ENCODE measurements around the gene RILPL1.
A peak's percentile ranks its signal among the peaks of the same experiment; 100 is the strongest.
"Not testable (repeated sequence)": the region's sequence is repeated elsewhere in the genome, so short reads cannot be mapped to it uniquely, and the experiment has no call there.

The RILPL1 gene

GRCh38 chr12:123465084-123465483 lies 68.4 kb downstream of the RILPL1 start:
- DNase-seq: no peak

GRCh38 chr12:123463174-123463573 lies 70.3 kb downstream of the RILPL1 start:
- not testable (repeated sequence) for DNase-seq

GRCh38 chr12:123457980-123458779 lies 75.3 kb downstream of the RILPL1 start, which contains the start of gene SNRNP35:
Gene SNRNP35, plus strand, starts transcription at chr12:123458139. Its CDS starts 7,402 bp downstream, at chr12:123465541.
- peak; percentile 87 for DNase-seq

GRCh38 chr12:123453165-123453564 lies 80.4 kb downstream of the RILPL1 start:
- no peak for DNase-seq

GRCh38 chr12:123452276-123452550 lies 81.3 kb downstream of the RILPL1 start:
- not testable (repeated sequence) for DNase-seq

GRCh38 chr12:123450636-123451035 lies 82.9 kb downstream of the RILPL1 start:
- DNase-seq: no peak

- DNase-seq: no peak
Observed at GRCh38 chr12:123449856-123450255, 83.7 kb downstream of the RILPL1 start.

GRCh38 chr12:123449249-123449733 lies 84.2 kb downstream of the RILPL1 start:
- no peak for DNase-seq

GRCh38 chr12:123446333-123446713 lies 87.2 kb downstream of the RILPL1 start:
- no peak for DNase-seq

- DNase-seq: no peak
Observed at GRCh38 chr12:123445388-123446332, 87.9 kb downstream of the RILPL1 start.

- DNase-seq: no peak
Observed at GRCh38 chr12:123444092-123445026, 89.2 kb downstream of the RILPL1 start.

- no peak for DNase-seq
Observed at GRCh38 chr12:123442774-123443173, 90.7 kb downstream of the RILPL1 start.

GRCh38 chr12:123441523-123442164 lies 91.9 kb downstream of the RILPL1 start:
- DNase-seq: no peak

GRCh38 chr12:123436017-123436964 lies 97.2 kb downstream of the RILPL1 start, which contains the start of gene RILPL2:
Gene RILPL2, minus strand, starts transcription at chr12:123436684. Its CDS starts 264 bp downstream, at chr12:123436420.
- DNase-seq: peak; percentile 67

GRCh38 chr12:123435636-123436016 lies 97.9 kb downstream of the RILPL1 start:
- no peak for DNase-seq

- no peak for DNase-seq
Observed at GRCh38 chr12:123433615-123434014, 99.9 kb downstream of the RILPL1 start.

GRCh38 chr12:123431951-123432817 lies 101.3 kb downstream of the RILPL1 start:
- DNase-seq: not testable (repeated sequence)

- not testable (repeated sequence) for DNase-seq
Observed at GRCh38 chr12:123429101-123429500, 104.4 kb downstream of the RILPL1 start.

- DNase-seq: no peak
Observed at GRCh38 chr12:123428591-123428990, 104.9 kb downstream of the RILPL1 start.

Measured in fibroblast of skin of abdomen (primary cell).